GM18858 (cell line): Measurements from ENCODE around the gene AMELX.
A peak's percentile ranks its signal among the peaks of the same experiment; 100 is the strongest.

Experiments
- ATAC-seq: cut with Tn5 transposase; IDR thresholded peaks from one replicate; pipeline ENCODE4 v1.9.1; 2021; ENCODE audit not compliant: unreplicated experiment

AMELX gene

GRCh38 chrX:11305641-11306040 is 12.4 kb downstream of the AMELX start:
- no peak for ATAC-seq

DNA sequence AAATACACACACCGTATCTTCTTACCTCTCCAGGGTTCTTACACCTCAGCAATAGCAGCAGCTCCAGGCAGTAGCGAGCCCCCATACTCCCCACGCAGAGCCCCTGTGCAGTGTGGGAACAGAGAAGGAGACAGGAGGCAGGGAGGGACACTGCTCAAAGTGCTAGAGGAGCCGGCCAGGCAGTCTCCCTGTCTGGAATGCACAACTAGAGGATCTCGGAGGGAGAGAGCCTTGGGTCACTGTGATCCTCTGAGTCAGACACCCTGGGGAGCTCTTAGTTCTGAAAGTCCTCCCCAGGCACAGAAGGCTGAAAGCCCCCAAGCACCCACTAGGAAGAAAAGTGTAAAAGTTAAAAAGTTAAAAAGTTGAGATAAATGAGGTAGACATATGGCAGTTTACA is 16.0 kb downstream of the AMELX start:
- ATAC-seq = no peak

DNA sequence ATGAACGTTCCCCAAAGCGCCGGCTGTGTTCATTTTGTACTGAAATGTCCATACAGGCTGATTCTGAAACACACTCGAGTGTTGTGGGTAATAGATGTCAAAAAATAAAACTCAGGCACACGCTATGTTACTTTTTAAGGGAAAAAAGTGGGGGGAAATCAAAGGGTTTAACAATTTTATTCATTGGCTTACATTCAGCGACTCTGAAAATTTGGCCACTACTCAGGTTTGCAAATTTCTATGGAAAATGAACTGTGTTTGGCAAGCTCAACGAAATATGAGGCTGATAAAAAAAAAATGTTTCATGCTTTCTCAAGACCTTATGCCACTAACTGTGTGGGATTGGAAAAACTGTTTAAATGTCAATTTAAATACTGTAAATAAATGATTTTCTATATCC is 18.5 kb downstream of the AMELX start:
- no peak for ATAC-seq

- ATAC-seq = no peak
Measured at GRCh38 chrX:11319806-11320520, 26.8 kb downstream of the AMELX start.

- no peak for ATAC-seq
Measured at GRCh38 chrX:11321986-11322385, 28.8 kb downstream of the AMELX start.

DNA sequence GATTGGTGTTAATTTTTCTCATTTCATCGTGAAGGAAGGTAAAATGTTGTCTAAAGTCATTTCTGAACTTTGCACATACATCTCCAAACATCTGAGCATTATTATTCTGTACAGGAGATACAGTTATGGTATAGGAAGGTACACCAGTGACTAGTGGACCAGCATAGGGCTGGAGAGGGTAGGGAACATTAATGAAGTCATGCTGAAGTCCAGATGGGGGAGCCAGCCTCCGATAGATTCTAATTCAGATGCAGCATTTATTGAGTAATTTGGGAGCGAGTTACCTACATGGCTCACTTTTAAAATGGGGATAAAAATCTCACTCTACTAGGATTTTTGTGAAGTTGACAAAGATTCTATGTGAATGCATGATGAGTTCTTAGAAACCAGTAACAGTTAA is 34.9 kb downstream of the AMELX start:
- no peak for ATAC-seq

DNA sequence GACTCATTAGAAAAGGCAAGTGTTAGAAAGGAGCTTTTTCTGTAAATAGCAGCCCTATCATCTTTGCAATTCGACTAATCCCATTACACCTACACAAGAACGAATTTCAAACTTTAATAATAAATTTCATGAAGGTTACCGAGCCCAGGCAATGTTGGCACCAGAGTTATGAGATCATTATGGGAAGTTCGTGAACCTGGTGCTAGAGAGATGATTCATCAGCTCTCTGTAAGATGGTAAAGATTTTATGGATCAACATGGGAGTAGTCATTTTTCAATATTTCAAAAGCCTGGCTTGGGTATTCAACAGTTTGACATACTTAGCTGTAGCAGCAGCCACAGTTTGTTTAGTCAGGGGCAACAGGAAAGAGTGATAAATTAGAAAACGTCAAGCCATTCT is 35.8 kb downstream of the AMELX start:
- ATAC-seq = no peak

GRCh38 chrX:11331788-11332187 is 38.6 kb downstream of the AMELX start:
- ATAC-seq = no peak

GRCh38 chrX:11334165-11334564 is 41.0 kb downstream of the AMELX start:
- ATAC-seq = no peak

DNA sequence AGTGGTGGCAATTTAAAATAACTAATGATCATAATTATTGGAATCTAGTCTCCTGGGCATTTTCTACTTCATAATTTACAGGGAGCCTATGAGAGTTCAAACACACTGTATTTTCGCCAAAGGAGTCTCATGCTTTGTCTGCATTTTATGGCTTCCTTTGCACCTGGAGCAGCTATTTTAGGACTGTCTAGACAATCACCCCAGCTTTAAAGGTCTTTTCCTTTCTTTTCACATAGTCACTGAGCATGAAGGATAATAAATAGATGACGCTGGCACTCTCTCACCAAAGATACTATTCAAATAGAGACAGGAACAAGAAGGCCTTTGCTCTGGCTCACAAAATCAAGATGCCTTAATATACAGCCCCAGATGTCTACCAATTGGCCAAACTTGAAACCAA is 43.0 kb downstream of the AMELX start:
- no peak for ATAC-seq

- ATAC-seq = no peak
Measured at GRCh38 chrX:11337292-11338009, 44.2 kb downstream of the AMELX start.

DNA sequence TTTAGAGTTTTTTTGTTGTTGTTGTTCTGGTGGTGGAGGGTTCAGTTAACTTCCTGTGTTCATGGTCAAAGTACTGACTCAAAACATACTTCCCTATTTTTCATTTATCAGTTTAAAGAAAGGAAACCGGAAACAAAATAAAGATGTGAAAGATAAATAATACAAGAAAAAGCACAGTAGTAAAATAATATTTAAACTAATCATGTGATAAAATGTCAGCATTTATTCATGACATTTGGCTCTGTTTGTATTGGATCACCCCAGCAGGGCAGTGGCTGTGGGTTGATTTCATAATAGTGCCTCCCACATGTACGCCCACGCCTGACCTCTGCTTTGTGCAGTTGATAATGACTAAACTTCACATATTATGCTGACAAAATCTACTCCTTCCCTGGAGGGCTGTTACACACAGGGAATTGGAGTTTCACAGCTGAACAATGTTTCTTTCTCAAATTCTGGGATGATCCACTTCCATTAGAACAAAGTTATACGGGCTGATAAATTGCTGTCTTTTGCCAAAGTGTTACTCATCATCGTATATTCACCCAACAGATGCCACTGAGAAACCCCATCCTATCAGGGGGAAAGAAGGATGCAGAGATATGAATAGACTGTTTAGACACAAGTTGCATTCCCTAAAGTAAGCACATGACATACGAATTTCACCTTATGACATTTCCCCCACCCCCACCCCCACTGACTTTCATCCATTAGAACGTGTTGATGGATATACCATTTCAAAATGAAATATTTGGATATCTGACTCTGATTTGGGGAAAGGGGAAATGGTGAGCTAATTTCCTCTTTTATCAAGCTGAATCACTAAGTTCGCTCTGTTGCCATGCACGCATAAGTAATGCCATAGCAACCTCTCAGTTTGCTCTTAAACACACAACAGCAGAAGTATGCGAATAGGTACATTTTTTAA is 48.3 kb downstream of the AMELX start:
- ATAC-seq = peak; percentile 78

- ATAC-seq = no peak
Measured at GRCh38 chrX:11342673-11343072, 49.5 kb downstream of the AMELX start.

GRCh38 chrX:11346121-11346682 is 53.0 kb downstream of the AMELX start:
- ATAC-seq = no peak

DNA sequence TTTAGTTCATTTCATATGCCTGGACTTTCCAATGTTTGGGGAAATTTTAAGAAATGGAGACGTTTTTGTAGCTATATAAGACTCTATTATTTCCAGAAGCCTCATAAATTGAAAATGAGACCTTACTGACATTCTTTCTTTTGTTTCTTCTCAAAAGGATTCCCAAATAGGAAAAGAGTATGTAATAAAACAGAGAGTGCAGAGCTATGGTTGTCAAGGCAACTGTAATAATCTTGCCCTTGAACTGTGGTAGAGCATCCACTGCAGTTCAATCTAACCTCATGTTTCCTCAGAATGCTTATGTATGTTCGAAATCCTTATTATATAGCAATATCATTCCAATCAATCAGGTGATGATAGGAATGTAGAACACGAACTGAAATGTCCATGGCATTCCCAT is 54.1 kb downstream of the AMELX start:
- no peak for ATAC-seq

GRCh38 chrX:11349020-11349419 is 55.8 kb downstream of the AMELX start:
- no peak for ATAC-seq

- no peak for ATAC-seq
Measured at GRCh38 chrX:11349661-11350337, 56.6 kb downstream of the AMELX start.
